GM23338 (cell line): ENCODE data around the gene CDCA7L.

Experiments used
- CTCF ChIP-seq, 2 experiments: fragments of 200-600 bp in 1 of 2; sonication (generic) in 1 of 2; conservative IDR thresholded peaks; 2 replicates each; pipeline versions ENCODE4 v1.5.1 to v1.6.1; 2016 to 2017; ENCODE audit warnings: antibody characterized with exemption in 2 of 2, low read depth in 2 of 2, mild to moderate bottlenecking in 2 of 2, moderate library complexity in 1 of 2
- EZH2phosphoT487 ChIP-seq: fragments of 200-600 bp; sonication (generic); IDR thresholded peaks from one replicate; pipeline ENCODE4 v1.8.1; 2018; ENCODE audit warnings: antibody characterized with exemption; ENCODE audit not compliant: unreplicated experiment
- POLR2AphosphoS5 ChIP-seq: IDR thresholded peaks from 2 replicates; pipeline ENCODE4 v1.6.1; 2016; ENCODE audit warnings: antibody characterized with exemption, low read depth

- no peak for TF ChIP-seq CTCF (conservative IDR thresholded peaks at IDR 0.05; ENCODE audit: low read depth in 2 of 2)
- TF ChIP-seq EZH2phosphoT487 = no peak
- TF ChIP-seq POLR2AphosphoS5 = no peak
Observed at GRCh38 chr7:21941611-21942141, 4.0 kb downstream of the CDCA7L start.
